ENCODE measurements around the gene OR52H1. TPM values are rescaled to one million over a fixed set of nuclear protein-coding genes. Genes with fewer than 3 reads are reported as not detected.

Gene OR52H1
- total and polyA plus RNA-seq, 9 of the 15 experiments (the other 6 are each of a cell fraction or from before 2014, with no cell fraction given) = 0.15 TPM; not detected in 8

DNA sequence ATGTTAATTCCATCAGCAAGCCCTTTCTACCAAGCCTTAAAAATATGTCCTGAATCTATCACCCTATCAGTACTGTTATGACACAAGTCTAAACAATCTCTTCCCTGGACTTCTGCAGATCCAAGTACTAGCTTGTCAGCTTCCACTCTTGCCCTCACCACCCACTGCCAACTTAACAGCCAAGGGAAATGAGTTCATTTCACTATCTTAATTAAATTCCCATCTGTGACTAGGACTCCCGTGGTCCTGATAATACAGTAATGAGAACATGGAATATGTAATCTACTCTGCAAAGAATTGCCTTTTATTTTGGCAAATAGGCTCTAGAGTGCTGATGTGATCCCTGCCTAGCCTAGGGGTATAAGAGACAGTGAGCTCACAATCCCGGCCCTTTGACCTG lies 48.7 kb downstream of the OR52H1 start:
- TF ChIP-seq POLR3G (IDR thresholded peaks at IDR 0.05; ENCODE audit: extremely low read depth, insufficient read length, insufficient replicate concordance) (no peak), NCOR1 (IDR thresholded peaks at IDR 0.05) (no peak), ILF3 (IDR thresholded peaks at IDR 0.05; ENCODE audit: borderline replicate concordance) (no peak), BRD4 (IDR thresholded peaks at IDR 0.05) (no peak), ZFPM2 (CRISPR knock-in tag; IDR thresholded peaks at IDR 0.05) (no peak), ZNF253 (CRISPR knock-in tag; conservative IDR thresholded peaks at IDR 0.05) (no peak), CREBBP (IDR thresholded peaks at IDR 0.05; ENCODE audit: low read depth, low read length) (no peak), ZNF609 (CRISPR knock-in tag; IDR thresholded peaks at IDR 0.05; ENCODE audit: borderline replicate concordance) (no peak), ZNF507 (tag; conservative IDR thresholded peaks at IDR 0.05) (no peak), HSF4 (CRISPR knock-in tag; IDR thresholded peaks at IDR 0.05; ENCODE audit: borderline replicate concordance) (no peak), ZNF143 (CRISPR knock-in tag; IDR thresholded peaks at IDR 0.05) (no peak)
- TF ChIP-seq, protein P1, sequence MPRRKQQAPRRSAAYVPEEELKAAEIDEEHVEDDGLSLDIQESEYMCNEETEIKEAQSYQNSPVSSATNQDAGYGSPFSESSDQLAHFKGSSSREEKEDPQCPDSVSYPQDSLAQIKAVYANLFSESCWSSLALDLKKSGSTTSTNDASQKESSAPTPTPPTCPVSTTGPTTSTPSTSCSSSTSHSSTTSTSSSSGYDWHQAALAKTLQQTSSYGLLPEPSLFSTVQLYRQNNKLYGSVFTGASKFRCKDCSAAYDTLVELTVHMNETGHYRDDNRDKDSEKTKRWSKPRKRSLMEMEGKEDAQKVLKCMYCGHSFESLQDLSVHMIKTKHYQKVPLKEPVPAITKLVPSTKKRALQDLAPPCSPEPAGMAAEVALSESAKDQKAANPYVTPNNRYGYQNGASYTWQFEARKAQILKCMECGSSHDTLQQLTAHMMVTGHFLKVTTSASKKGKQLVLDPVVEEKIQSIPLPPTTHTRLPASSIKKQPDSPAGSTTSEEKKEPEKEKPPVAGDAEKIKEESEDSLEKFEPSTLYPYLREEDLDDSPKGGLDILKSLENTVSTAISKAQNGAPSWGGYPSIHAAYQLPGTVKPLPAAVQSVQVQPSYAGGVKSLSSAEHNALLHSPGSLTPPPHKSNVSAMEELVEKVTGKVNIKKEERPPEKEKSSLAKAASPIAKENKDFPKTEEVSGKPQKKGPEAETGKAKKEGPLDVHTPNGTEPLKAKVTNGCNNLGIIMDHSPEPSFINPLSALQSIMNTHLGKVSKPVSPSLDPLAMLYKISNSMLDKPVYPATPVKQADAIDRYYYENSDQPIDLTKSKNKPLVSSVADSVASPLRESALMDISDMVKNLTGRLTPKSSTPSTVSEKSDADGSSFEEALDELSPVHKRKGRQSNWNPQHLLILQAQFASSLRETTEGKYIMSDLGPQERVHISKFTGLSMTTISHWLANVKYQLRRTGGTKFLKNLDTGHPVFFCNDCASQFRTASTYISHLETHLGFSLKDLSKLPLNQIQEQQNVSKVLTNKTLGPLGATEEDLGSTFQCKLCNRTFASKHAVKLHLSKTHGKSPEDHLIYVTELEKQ (CRISPR knock-in tag; IDR thresholded peaks at IDR 0.05) = no peak
- H2AFZ ChIP-seq (ENCODE audit: low read depth, low read length) = no peak overlapping the region
- peaks cover 100% of the 10 kb centered on the region for H3K79me2 ChIP-seq (ENCODE audit: control insufficient read depth, insufficient read depth, low read length)
- intact Hi-C loops (cut with micrococcal nuclease) (loop anchor here (10.0 kb wide), 4 partner anchors 95 to 395 kb away; partner anchors contain the start of genes OR51V1, OR52E5 and TRIM6), in situ Hi-C loops (cut with MboI) (no loop called here)
- no TSS peak for BruUV-seq (replicated peaks)
- ChIA-PET CTCF (ENCODE audit: low intra/inter-chr PET ratio) (no interaction called here), POLR2A (no interaction called here)
- peaks cover 77% of the 10 kb centered on the region for H4K20me1 ChIP-seq (replicated peaks; ENCODE audit: control insufficient read depth, insufficient read depth, low read length)
- H3K36me3 ChIP-seq (ENCODE audit: control insufficient read depth, insufficient read depth, low read length) = peaks cover 89% of the 10 kb centered on the region
- peak overlapping the region; percentile 24; the same call in 2 of the 3 replicates for H3K27ac ChIP-seq (ENCODE audit: extremely low read depth, low read depth, low read length)
- H3K27me3 ChIP-seq (ENCODE audit: control insufficient read depth in 2 of 2, insufficient read depth in 2 of 2, low read length in 2 of 2) = no peaks in the 10 kb centered on the region
- FAIRE-seq (no peak), ATAC-seq (no peak), DNase-seq (ENCODE audit: extremely low read depth in 1 of 4, low spot score in 3 of 4) (no peak)
- peak overlapping the region; percentile 52; the same call in 1 of the 2 replicates for H3K4me3 ChIP-seq
- H3K9ac ChIP-seq (ENCODE audit: insufficient read depth in 1 of 2, low read depth in 2 of 2, low read length in 2 of 2) = peak overlapping the region in 1 of 2 experiments; percentile 61; a peak in 2 of 4 replicates
- peaks cover 3% of the 10 kb centered on the region for H3K9me1 ChIP-seq (ENCODE audit: control insufficient read depth, insufficient read depth, low read length)
- peak overlapping the region; percentile 50 for H3K4me2 ChIP-seq (ENCODE audit: insufficient read depth, low read length)
- 38% methylated on average over 2 of the region's 2 CpGs for WGBS (ENCODE audit: insufficient coverage, low coverage, missing lambda C conversion rate)
- H3K4me1 ChIP-seq (replicated peaks in 1 of 2; ENCODE audit: control insufficient read depth in 2 of 2, insufficient read depth in 2 of 2, low read length in 2 of 2) = peaks cover 0 to 44% of the 10 kb centered on the region in 2 experiments; a peak in 3 of 5 replicates
- H3K9me3 ChIP-seq (replicated peaks; ENCODE audit: control insufficient read depth, insufficient read depth, low read depth, low read length) = no peaks in the 10 kb centered on the region
